ENCODE results near the gene MRTFA. TPM values are rescaled to one million over a fixed set of nuclear protein-coding genes. Genes with fewer than 3 reads are reported as not detected.
"Not testable (repeated sequence)": the region's sequence is repeated elsewhere in the genome, so short reads cannot be mapped to it uniquely, and the experiment has no call there.

Gene MRTFA
- polyA plus RNA-seq, 4 donors: 19.6 to 32.0 (median 28.0) TPM

GRCh38 chr22:40567626-40568328, 68.7 kb downstream of the MRTFA start:
- DNase-seq (ENCODE audit: low read depth in 4 of 4, low spot score in 2 of 4): no peak

- DNase-seq (ENCODE audit: low read depth in 4 of 4, low spot score in 2 of 4): no peak
These were observed 69.4 kb downstream of the MRTFA start for GRCh38 chr22:40567106-40567505.

GRCh38 chr22:40560994-40561515, 75.5 kb downstream of the MRTFA start:
- DNase-seq (ENCODE audit: low read depth in 4 of 4, low spot score in 2 of 4): no peak

- DNase-seq (ENCODE audit: low read depth in 4 of 4, low spot score in 2 of 4): no peak
These were observed 76.0 kb downstream of the MRTFA start for GRCh38 chr22:40560551-40560950.

GRCh38 chr22:40557972-40558371, 78.5 kb downstream of the MRTFA start:
- DNase-seq (ENCODE audit: low read depth in 4 of 4, low spot score in 2 of 4): no peak

GRCh38 chr22:40556641-40557040, 79.9 kb downstream of the MRTFA start:
- no peak for DNase-seq (ENCODE audit: low read depth in 4 of 4, low spot score in 2 of 4)

GRCh38 chr22:40554023-40554422, 82.5 kb downstream of the MRTFA start:
- DNase-seq (ENCODE audit: low read depth in 4 of 4, low spot score in 2 of 4): not testable (repeated sequence)

- DNase-seq (ENCODE audit: low read depth in 4 of 4, low spot score in 2 of 4): no peak
These were observed 83.4 kb downstream of the MRTFA start for GRCh38 chr22:40553014-40553554.

- no peak for DNase-seq (ENCODE audit: low read depth in 4 of 4, low spot score in 2 of 4)
These were observed 84.4 kb downstream of the MRTFA start for GRCh38 chr22:40552070-40552469.

- no peak for DNase-seq (ENCODE audit: low read depth in 4 of 4, low spot score in 2 of 4)
These were observed 88.8 kb downstream of the MRTFA start for GRCh38 chr22:40547729-40548143.

GRCh38 chr22:40544758-40545157, 91.8 kb downstream of the MRTFA start:
- DNase-seq (ENCODE audit: low read depth in 4 of 4, low spot score in 2 of 4): no peak

- no peak for DNase-seq (ENCODE audit: low read depth in 4 of 4, low spot score in 2 of 4)
These were observed 93.5 kb downstream of the MRTFA start for GRCh38 chr22:40542821-40543540.

- DNase-seq (ENCODE audit: low read depth in 4 of 4, low spot score in 2 of 4): no peak
These were observed 95.2 kb downstream of the MRTFA start for GRCh38 chr22:40541300-40541699.

- no peak for DNase-seq (ENCODE audit: low read depth in 4 of 4, low spot score in 2 of 4)
These were observed 96.3 kb downstream of the MRTFA start for GRCh38 chr22:40540265-40540664.

- DNase-seq (ENCODE audit: low read depth in 4 of 4, low spot score in 2 of 4): not testable (repeated sequence)
These were observed 100.4 kb downstream of the MRTFA start for GRCh38 chr22:40536149-40536548.

- DNase-seq (ENCODE audit: low read depth in 4 of 4, low spot score in 2 of 4): no peak
These were observed 100.9 kb downstream of the MRTFA start for GRCh38 chr22:40535642-40536041.

- DNase-seq (ENCODE audit: low read depth in 4 of 4, low spot score in 2 of 4): no peak
These were observed 101.4 kb downstream of the MRTFA start for GRCh38 chr22:40535189-40535512.

- DNase-seq (ENCODE audit: low read depth in 4 of 4, low spot score in 2 of 4): no peak
These were observed 101.9 kb downstream of the MRTFA start for GRCh38 chr22:40534379-40535188.

GRCh38 chr22:40533712-40534378, 102.7 kb downstream of the MRTFA start:
- DNase-seq (ENCODE audit: low read depth in 4 of 4, low spot score in 2 of 4): no peak

All from left renal cortex interstitium (tissue), 4 donors.